ENCODE measurements around the gene KCTD18.

KCTD18 gene

DNA sequence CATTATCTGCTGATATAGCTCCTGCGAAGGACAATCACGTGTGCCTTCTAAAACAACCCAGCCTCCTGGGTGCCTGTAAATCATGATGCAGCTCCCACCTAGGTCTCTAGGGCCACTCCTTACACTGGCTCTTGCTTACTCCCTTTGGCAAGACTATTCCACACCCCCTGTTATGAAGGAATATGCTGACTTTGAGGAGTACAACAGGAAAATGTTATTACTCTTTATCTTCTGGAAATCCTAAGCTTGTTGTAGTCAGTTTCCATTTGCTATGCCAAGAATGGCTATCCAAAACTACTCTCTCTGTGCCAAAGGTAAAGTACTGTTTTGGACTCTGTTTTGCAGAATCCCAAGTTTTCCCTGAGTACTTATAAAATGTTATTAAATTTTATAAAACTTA, 23.9 kb upstream of the KCTD18 start:
- TF ChIP-seq SIN3A (IDR thresholded peaks at IDR 0.05; ENCODE audit: borderline replicate concordance, insufficient read depth, low read length), result no peak
- TF ChIP-seq POLR2AphosphoS5 (IDR thresholded peaks at IDR 0.05; ENCODE audit: low read depth, low read length), result no peak

- TF ChIP-seq POLR2AphosphoS5 (IDR thresholded peaks at IDR 0.05; ENCODE audit: low read depth, low read length) (no peak), REST (IDR thresholded peaks at IDR 0.05; ENCODE audit: insufficient read depth in 1 of 2, low read depth in 2 of 2, low read length in 2 of 2) (no peak), FOXP2 (optimal IDR thresholded peaks at IDR 0.05; ENCODE audit: borderline replicate concordance, extremely low read depth, extremely low read length, insufficient read depth) (no peak), TAF1 (IDR thresholded peaks at IDR 0.05; ENCODE audit: borderline replicate concordance, insufficient read depth, low read length) (no peak), SIN3A (IDR thresholded peaks at IDR 0.05; ENCODE audit: borderline replicate concordance, insufficient read depth, low read length) (no peak)
These were observed 18.4 kb upstream of the KCTD18 start for GRCh38 chr2:200528228-200528627.

DNA sequence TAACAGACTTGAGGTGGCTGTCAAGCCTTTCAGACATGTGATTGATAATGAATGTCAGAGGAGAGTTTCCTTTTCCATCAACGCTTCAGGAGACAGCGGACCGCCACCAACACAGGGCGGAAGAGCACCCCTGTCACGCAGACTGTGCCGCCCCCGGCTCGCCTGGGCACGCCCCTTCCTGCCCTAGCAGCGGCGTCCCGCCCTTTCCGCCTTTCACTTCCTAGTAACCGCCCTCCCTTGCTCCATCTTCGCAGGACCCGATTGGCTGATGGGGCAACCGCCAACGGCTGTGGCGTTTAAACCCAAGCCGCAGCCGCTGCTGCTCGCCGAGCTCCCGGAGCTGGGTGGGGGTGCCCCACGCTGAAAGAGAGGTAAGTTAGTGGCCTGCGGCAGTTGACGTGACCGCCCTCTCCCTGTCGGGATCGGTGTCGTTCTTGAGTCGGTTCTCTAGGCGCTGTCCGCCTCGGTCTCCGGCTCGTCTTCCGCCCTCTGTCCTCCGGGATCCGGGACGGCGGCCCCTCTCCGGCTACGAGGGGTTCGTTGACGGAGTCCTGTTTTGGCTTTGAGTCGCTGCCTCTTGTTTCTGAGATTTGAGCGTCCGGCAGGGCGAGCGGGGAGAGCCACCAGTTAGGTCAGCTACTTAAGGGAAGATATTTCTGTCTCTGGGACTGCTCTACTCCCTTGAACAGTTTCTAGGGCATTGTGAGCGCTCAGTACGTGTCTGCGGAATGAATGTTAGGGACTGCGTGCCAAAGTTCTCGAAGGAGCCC, 16.2 kb upstream of the KCTD18 start, which contains the start of gene SGO2:
SGO2 (plus strand) TSS at position 326 of the 770 bp plus-strand sequence. CDS start 6,769 bp downstream, outside the sequence.
- TF ChIP-seq POLR2AphosphoS5 (IDR thresholded peaks at IDR 0.05; ENCODE audit: low read depth, low read length) (peak; percentile 80), FOXP2 (optimal IDR thresholded peaks at IDR 0.05; ENCODE audit: borderline replicate concordance, extremely low read depth, extremely low read length, insufficient read depth) (no peak), TAF1 (IDR thresholded peaks at IDR 0.05; ENCODE audit: borderline replicate concordance, insufficient read depth, low read length) (no peak; the same call in 1 of the 2 replicates), REST (IDR thresholded peaks at IDR 0.05; ENCODE audit: insufficient read depth in 1 of 2, low read depth in 2 of 2, low read length in 2 of 2) (no peak; a peak in 1 of 4 replicates), SIN3A (IDR thresholded peaks at IDR 0.05; ENCODE audit: borderline replicate concordance, insufficient read depth, low read length) (0 out of 2 replicates have a peak, but pooled peaks have one; percentile 42)

- TF ChIP-seq REST (IDR thresholded peaks at IDR 0.05; ENCODE audit: insufficient read depth in 1 of 2, low read depth in 2 of 2, low read length in 2 of 2), result no peak
- no peak for TF ChIP-seq TAF1 (IDR thresholded peaks at IDR 0.05; ENCODE audit: borderline replicate concordance, insufficient read depth, low read length)
- TF ChIP-seq SIN3A (IDR thresholded peaks at IDR 0.05; ENCODE audit: borderline replicate concordance, insufficient read depth, low read length), result no peak
- TF ChIP-seq FOXP2 (optimal IDR thresholded peaks at IDR 0.05; ENCODE audit: borderline replicate concordance, extremely low read depth, extremely low read length, insufficient read depth), result no peak
- TF ChIP-seq POLR2AphosphoS5 (IDR thresholded peaks at IDR 0.05; ENCODE audit: low read depth, low read length), result no peak
These were observed 15.6 kb upstream of the KCTD18 start for GRCh38 chr2:200525551-200525881.

GRCh38 chr2:200525066-200525465, 15.2 kb upstream of the KCTD18 start:
- TF ChIP-seq POLR2AphosphoS5 (IDR thresholded peaks at IDR 0.05; ENCODE audit: low read depth, low read length) (no peak), FOXP2 (optimal IDR thresholded peaks at IDR 0.05; ENCODE audit: borderline replicate concordance, extremely low read depth, extremely low read length, insufficient read depth) (no peak), REST (IDR thresholded peaks at IDR 0.05; ENCODE audit: insufficient read depth in 1 of 2, low read depth in 2 of 2, low read length in 2 of 2) (no peak), TAF1 (IDR thresholded peaks at IDR 0.05; ENCODE audit: borderline replicate concordance, insufficient read depth, low read length) (no peak), SIN3A (IDR thresholded peaks at IDR 0.05; ENCODE audit: borderline replicate concordance, insufficient read depth, low read length) (no peak)
